Measurements from ENCODE around the gene NR1H4. TPM values are rescaled to one million over a fixed set of nuclear protein-coding genes. Genes with fewer than 3 reads are reported as not detected.

The NR1H4 gene
- total RNA-seq, 1 experiment from 2014 or later = not detected

GRCh38 chr12:100474617-100475016 is 951 bp downstream of the NR1H4 start:
- intact Hi-C loops (cut with micrococcal nuclease; ENCODE audit: unreplicated experiment) = no loop called here
- no peak overlapping the region for H3K27ac Mint-ChIP-seq (ENCODE audit: unreplicated experiment)
- peaks cover 3% of the 10 kb centered on the region for H3K9me3 Mint-ChIP-seq (ENCODE audit: unreplicated experiment)
- POLR2A ChIA-PET = no interaction called here
- no peaks in the 10 kb centered on the region for H3K36me3 Mint-ChIP-seq (ENCODE audit: insufficient read depth, unreplicated experiment)
- H3K27me3 Mint-ChIP-seq (ENCODE audit: insufficient read depth, unreplicated experiment) = peaks cover 9% of the 10 kb centered on the region
- DNase-seq = no peak
- CTCF ChIA-PET = no interaction called here
- H3K4me1 ChIP-seq = no peaks in the 10 kb centered on the region
- no peak overlapping the region for H3K4me3 Mint-ChIP-seq (ENCODE audit: unreplicated experiment)
- TF ChIP-seq CTCF (IDR thresholded peaks at IDR 0.05; ENCODE audit: insufficient read depth in 1 of 2, low read depth in 1 of 2, low read length in 1 of 2, severe bottlenecking in 1 of 2, unreplicated experiment in 1 of 2) = no peak
- no peaks in the 10 kb centered on the region for H3K4me1 Mint-ChIP-seq (ENCODE audit: low read depth, unreplicated experiment)
- H3K36me3 ChIP-seq (ENCODE audit: control insufficient read depth, insufficient read depth, low read length) = no peaks in the 10 kb centered on the region
- no peaks in the 10 kb centered on the region for H3K9me3 ChIP-seq
- BruUV-seq (replicated peaks) = no TSS peak
- H3K27me3 ChIP-seq (replicated peaks; ENCODE audit: control insufficient read depth, insufficient read depth, low read length) = no peaks in the 10 kb centered on the region
- H3K4me3 ChIP-seq (ENCODE audit: low read depth, low read length) = no peak overlapping the region

- BruUV-seq (replicated peaks) = no TSS peak
- Mint-ChIP-seq H3K4me3 (ENCODE audit: unreplicated experiment) (no peak overlapping the region), H3K27me3 (ENCODE audit: insufficient read depth, unreplicated experiment) (peaks cover 13% of the 10 kb centered on the region), H3K4me1 (ENCODE audit: low read depth, unreplicated experiment) (no peaks in the 10 kb centered on the region), H3K36me3 (ENCODE audit: insufficient read depth, unreplicated experiment) (no peaks in the 10 kb centered on the region), H3K9me3 (ENCODE audit: unreplicated experiment) (no peaks in the 10 kb centered on the region), H3K27ac (ENCODE audit: unreplicated experiment) (no peak overlapping the region)
- Histone ChIP-seq H3K4me1 (no peaks in the 10 kb centered on the region), H3K9me3 (no peaks in the 10 kb centered on the region), H3K36me3 (ENCODE audit: control insufficient read depth, insufficient read depth, low read length) (no peaks in the 10 kb centered on the region), H3K4me3 (ENCODE audit: low read depth, low read length) (no peak overlapping the region), H3K27me3 (replicated peaks; ENCODE audit: control insufficient read depth, insufficient read depth, low read length) (no peaks in the 10 kb centered on the region)
- DNase-seq = peak in 1 of 2 experiments; percentile 4
- ChIA-PET CTCF (no interaction called here), POLR2A (interaction anchor here (0.6 kb wide), 1 partner anchor 18 kb away, joined by 3 read pairs; no protein-coding TSS in a partner anchor)
- TF ChIP-seq CTCF (IDR thresholded peaks at IDR 0.05; ENCODE audit: insufficient read depth in 1 of 2, low read depth in 1 of 2, low read length in 1 of 2, severe bottlenecking in 1 of 2, unreplicated experiment in 1 of 2) = no peak
- intact Hi-C loops (cut with micrococcal nuclease; ENCODE audit: unreplicated experiment) = no loop called here
Measured at GRCh38 chr12:100476013-100476751, 2.5 kb downstream of the NR1H4 start.

GRCh38 chr12:100481021-100481420 is 7.4 kb downstream of the NR1H4 start:
- Histone ChIP-seq H3K4me3 (ENCODE audit: low read depth, low read length) (no peak overlapping the region), H3K9me3 (no peaks in the 10 kb centered on the region), H3K27me3 (replicated peaks; ENCODE audit: control insufficient read depth, insufficient read depth, low read length) (no peaks in the 10 kb centered on the region), H3K36me3 (ENCODE audit: control insufficient read depth, insufficient read depth, low read length) (no peaks in the 10 kb centered on the region), H3K4me1 (peaks cover 8% of the 10 kb centered on the region)
- BruUV-seq (replicated peaks) = no TSS peak
- Mint-ChIP-seq H3K36me3 (ENCODE audit: insufficient read depth, unreplicated experiment) (no peaks in the 10 kb centered on the region), H3K27ac (ENCODE audit: unreplicated experiment) (no peak overlapping the region), H3K9me3 (ENCODE audit: unreplicated experiment) (no peaks in the 10 kb centered on the region), H3K4me1 (ENCODE audit: low read depth, unreplicated experiment) (no peaks in the 10 kb centered on the region), H3K27me3 (ENCODE audit: insufficient read depth, unreplicated experiment) (peaks cover 8% of the 10 kb centered on the region), H3K4me3 (ENCODE audit: unreplicated experiment) (no peak overlapping the region)
- POLR2A ChIA-PET = no interaction called here
- no peak for DNase-seq
- CTCF ChIA-PET = no interaction called here
- TF ChIP-seq CTCF (IDR thresholded peaks at IDR 0.05; ENCODE audit: insufficient read depth in 1 of 2, low read depth in 1 of 2, low read length in 1 of 2, severe bottlenecking in 1 of 2, unreplicated experiment in 1 of 2) = no peak
- intact Hi-C loops (cut with micrococcal nuclease; ENCODE audit: unreplicated experiment) = no loop called here

Data from Caco-2 (cell line).